Suprapubic skin (tissue), 4 donors: Measurements from ENCODE around the gene CGRRF1.

Source experiments
- CTCF ChIP-seq, 2 donors: fragments of 200-600 bp in 1 of 2; fragments of 450-650 bp in 1 of 2; sonication (generic) in 1 of 2; IDR thresholded peaks; one replicate each; pipeline ENCODE4 v1.5.1; 2016 to 2019; ENCODE audit warnings: antibody characterized with exemption in 2 of 2, mild to moderate bottlenecking in 1 of 2, moderate library complexity in 1 of 2
- EP300 ChIP-seq: sonication (generic); formaldehyde crosslinking; IDR thresholded peaks from one replicate; pipeline ENCODE4 v1.6.1; 2017; ENCODE audit warnings: antibody characterized with exemption
- POLR2A ChIP-seq, 2 donors: fragments of 450-650 bp; IDR thresholded peaks; one replicate each; pipeline ENCODE4 v1.6.1; 2017; ENCODE audit warnings: antibody characterized with exemption in 2 of 2, mild to moderate bottlenecking in 2 of 2, moderate library complexity in 2 of 2
- POLR2AphosphoS5 ChIP-seq, 3 donors: sonication (generic); formaldehyde crosslinking; IDR thresholded peaks; one replicate each; pipeline ENCODE4 v1.6.1; 2017; ENCODE audit warnings: antibody characterized with exemption in 3 of 3

- no peak for TF ChIP-seq EP300
- no peak for TF ChIP-seq CTCF (IDR thresholded peaks at IDR 0.05)
- no peak for TF ChIP-seq POLR2A (IDR thresholded peaks at IDR 0.05)
- no peak for TF ChIP-seq POLR2AphosphoS5 (IDR thresholded peaks at IDR 0.05)
Observed at GRCh38 chr14:54501480-54501879, 8.2 kb upstream of the CGRRF1 start.
